ENCODE data around the gene GLP1R.

The GLP1R gene

GRCh38 chr6:39040080-39040673, 8.4 kb upstream of the GLP1R start:
- in situ Hi-C loops (cut with MboI; ENCODE audit: low pct_unique_long_range_greater_than_20kb, low sequenced_read_pairs) = no loop called here
- DNase-seq = no peak

- no peak for DNase-seq
- in situ Hi-C loops (cut with MboI; ENCODE audit: low pct_unique_long_range_greater_than_20kb, low sequenced_read_pairs) = no loop called here
Observed at GRCh38 chr6:39041072-39041471, 7.5 kb upstream of the GLP1R start.

GRCh38 chr6:39043776-39044175, 4.8 kb upstream of the GLP1R start:
- DNase-seq = no peak
- in situ Hi-C loops (cut with MboI; ENCODE audit: low pct_unique_long_range_greater_than_20kb, low sequenced_read_pairs) = no loop called here

GRCh38 chr6:39044181-39044580, 4.4 kb upstream of the GLP1R start:
- in situ Hi-C loops (cut with MboI; ENCODE audit: low pct_unique_long_range_greater_than_20kb, low sequenced_read_pairs) = no loop called here
- DNase-seq = no peak

GRCh38 chr6:39047434-39048327, 900 bp upstream of the GLP1R start:
- in situ Hi-C loops (cut with MboI; ENCODE audit: low pct_unique_long_range_greater_than_20kb, low sequenced_read_pairs) = no loop called here
- no peak for DNase-seq

GRCh38 chr6:39049575-39050283, 1.1 kb downstream of the GLP1R start:
- in situ Hi-C loops (cut with MboI; ENCODE audit: low pct_unique_long_range_greater_than_20kb, low sequenced_read_pairs) = no loop called here
- DNase-seq = no peak

- no peak for DNase-seq
- in situ Hi-C loops (cut with MboI; ENCODE audit: low pct_unique_long_range_greater_than_20kb, low sequenced_read_pairs) = no loop called here
Observed at GRCh38 chr6:39050453-39051112, 2.0 kb downstream of the GLP1R start.

- in situ Hi-C loops (cut with MboI; ENCODE audit: low pct_unique_long_range_greater_than_20kb, low sequenced_read_pairs) = no loop called here
- DNase-seq = no peak
Observed at GRCh38 chr6:39051399-39052122, 3.0 kb downstream of the GLP1R start.

- in situ Hi-C loops (cut with MboI; ENCODE audit: low pct_unique_long_range_greater_than_20kb, low sequenced_read_pairs) = no loop called here
- peak; percentile 11 for DNase-seq
Observed at GRCh38 chr6:39053016-39053624, 4.5 kb downstream of the GLP1R start.

- no peak for DNase-seq
- in situ Hi-C loops (cut with MboI; ENCODE audit: low pct_unique_long_range_greater_than_20kb, low sequenced_read_pairs) = no loop called here
Observed at GRCh38 chr6:39053854-39054576, 5.4 kb downstream of the GLP1R start.

GRCh38 chr6:39054577-39055142, 6.1 kb downstream of the GLP1R start:
- no peak for DNase-seq
- in situ Hi-C loops (cut with MboI; ENCODE audit: low pct_unique_long_range_greater_than_20kb, low sequenced_read_pairs) = no loop called here

- in situ Hi-C loops (cut with MboI; ENCODE audit: low pct_unique_long_range_greater_than_20kb, low sequenced_read_pairs) = no loop called here
- no peak for DNase-seq
Observed at GRCh38 chr6:39055661-39056060, 7.1 kb downstream of the GLP1R start.

- no peak for DNase-seq
- in situ Hi-C loops (cut with MboI; ENCODE audit: low pct_unique_long_range_greater_than_20kb, low sequenced_read_pairs) = no loop called here
Observed at GRCh38 chr6:39056191-39056590, 7.6 kb downstream of the GLP1R start.

GRCh38 chr6:39056681-39057080, 8.1 kb downstream of the GLP1R start:
- in situ Hi-C loops (cut with MboI; ENCODE audit: low pct_unique_long_range_greater_than_20kb, low sequenced_read_pairs) = no loop called here
- DNase-seq = no peak

GRCh38 chr6:39057251-39058155, 8.9 kb downstream of the GLP1R start:
- in situ Hi-C loops (cut with MboI; ENCODE audit: low pct_unique_long_range_greater_than_20kb, low sequenced_read_pairs) = no loop called here
- no peak for DNase-seq

GRCh38 chr6:39058471-39059147, 10.0 kb downstream of the GLP1R start:
- in situ Hi-C loops (cut with MboI; ENCODE audit: low pct_unique_long_range_greater_than_20kb, low sequenced_read_pairs) = no loop called here
- no peak for DNase-seq

Data from KBM-7 (cell line).